Glomerular visceral epithelial cell (primary cell): ENCODE data around the gene CIAO3.

ENCODE experiments used
- DNase-seq: peaks from one replicate; pipeline ENCODE4 v3.0.0-alpha.2; 2016; ENCODE audit errors: extremely low spot score

The CIAO3 gene

GRCh38 chr16:711548-712320 lies 29.1 kb downstream of the CIAO3 start:
- peak; percentile 75 for DNase-seq

DNA sequence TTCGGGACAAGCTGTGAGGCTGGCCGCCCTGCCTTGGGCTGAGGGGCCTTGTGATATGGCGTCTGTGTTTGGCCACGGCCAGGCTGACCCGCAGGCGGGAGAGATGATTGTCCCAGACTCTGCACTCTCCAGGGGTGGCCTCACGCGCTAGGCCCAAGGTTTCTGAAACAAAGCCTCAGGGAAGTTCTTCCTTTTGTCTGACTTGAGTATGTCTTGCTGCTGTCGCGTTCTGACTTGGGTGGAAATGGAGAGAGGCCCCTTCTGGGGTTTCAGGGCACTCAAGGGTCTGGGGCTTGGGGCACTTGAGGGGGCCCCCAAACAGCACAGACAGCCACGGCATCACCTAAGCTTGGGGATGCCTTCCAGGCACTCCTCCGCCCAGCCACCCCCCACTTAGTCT lies 29.7 kb downstream of the CIAO3 start:
- no peak for DNase-seq

- DNase-seq: no peak
Observed at GRCh38 chr16:710500-711075, 30.2 kb downstream of the CIAO3 start.

DNA sequence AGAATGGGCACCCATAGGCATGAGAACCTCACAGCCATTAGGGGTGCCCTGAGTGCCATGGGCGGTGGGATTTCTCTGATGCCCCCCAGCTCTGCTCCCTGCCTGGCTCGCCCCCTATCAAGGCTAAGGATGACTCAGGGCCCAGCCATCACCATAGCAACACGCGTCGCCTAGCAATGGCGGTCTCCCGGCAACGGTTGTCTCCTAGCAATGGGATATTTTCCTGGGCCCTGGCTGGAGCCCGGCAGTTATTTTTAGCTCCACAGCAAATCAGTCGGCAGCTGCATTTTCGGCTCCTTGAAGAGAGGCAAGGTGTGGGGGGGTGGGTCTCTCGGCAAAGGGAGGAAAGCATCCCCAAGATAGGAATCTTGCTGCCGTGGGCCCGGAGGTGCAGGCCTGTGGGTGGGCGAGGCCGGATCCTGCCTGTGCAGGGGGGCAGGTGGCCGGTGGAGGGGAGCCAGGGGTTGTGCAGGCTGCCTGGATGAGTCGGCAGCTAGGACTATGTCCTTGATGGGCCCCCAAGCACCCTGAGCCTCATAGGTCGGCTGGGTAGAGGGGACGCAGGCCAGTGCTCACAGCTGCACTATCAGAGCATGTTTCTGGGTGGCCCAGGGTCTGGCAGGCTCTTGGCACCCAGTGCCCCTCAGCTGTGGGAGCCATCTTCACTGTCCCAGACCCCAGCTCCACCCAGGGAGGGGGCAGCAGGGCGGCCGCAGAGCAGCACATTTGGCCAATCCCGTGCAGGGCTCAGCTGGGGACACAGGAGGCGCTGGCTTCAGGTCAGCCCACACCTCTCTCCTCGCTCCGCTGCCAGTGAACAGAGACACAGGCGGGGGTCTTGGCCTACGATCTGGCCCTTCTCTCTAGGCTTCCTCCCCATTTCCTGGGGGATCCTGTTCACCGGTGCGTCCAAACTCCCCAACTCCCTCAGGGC lies 31.0 kb downstream of the CIAO3 start:
- DNase-seq: peak; percentile 70

GRCh38 chr16:708959-709358 lies 31.8 kb downstream of the CIAO3 start:
- no peak for DNase-seq

GRCh38 chr16:708019-708418 lies 32.8 kb downstream of the CIAO3 start:
- DNase-seq: no peak

DNA sequence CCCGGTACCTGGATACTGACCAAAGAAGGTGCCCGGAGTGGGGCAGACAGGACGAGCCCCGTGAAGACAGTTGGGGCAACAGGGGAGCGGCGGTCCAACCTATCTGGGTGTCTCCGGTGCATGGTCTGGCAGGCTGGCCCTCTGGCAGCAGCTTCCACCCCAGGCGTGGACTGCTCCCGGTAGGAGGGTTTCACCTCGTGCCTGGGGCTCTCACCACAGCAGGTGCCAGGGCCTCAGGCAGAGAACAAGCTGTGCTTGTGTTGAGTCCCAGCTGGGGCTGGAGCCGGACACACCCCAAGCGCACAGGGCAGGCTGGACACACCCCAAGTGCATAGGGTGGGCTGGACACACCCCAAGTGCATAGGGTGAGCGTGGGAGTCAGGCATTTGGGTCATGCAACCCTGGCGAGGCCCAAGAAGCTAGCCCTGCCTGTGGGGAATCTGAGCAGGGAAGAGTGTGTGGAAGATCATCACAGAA lies 33.7 kb downstream of the CIAO3 start:
- DNase-seq: no peak

GRCh38 chr16:706189-707061 lies 34.4 kb downstream of the CIAO3 start:
- DNase-seq: no peak

DNA sequence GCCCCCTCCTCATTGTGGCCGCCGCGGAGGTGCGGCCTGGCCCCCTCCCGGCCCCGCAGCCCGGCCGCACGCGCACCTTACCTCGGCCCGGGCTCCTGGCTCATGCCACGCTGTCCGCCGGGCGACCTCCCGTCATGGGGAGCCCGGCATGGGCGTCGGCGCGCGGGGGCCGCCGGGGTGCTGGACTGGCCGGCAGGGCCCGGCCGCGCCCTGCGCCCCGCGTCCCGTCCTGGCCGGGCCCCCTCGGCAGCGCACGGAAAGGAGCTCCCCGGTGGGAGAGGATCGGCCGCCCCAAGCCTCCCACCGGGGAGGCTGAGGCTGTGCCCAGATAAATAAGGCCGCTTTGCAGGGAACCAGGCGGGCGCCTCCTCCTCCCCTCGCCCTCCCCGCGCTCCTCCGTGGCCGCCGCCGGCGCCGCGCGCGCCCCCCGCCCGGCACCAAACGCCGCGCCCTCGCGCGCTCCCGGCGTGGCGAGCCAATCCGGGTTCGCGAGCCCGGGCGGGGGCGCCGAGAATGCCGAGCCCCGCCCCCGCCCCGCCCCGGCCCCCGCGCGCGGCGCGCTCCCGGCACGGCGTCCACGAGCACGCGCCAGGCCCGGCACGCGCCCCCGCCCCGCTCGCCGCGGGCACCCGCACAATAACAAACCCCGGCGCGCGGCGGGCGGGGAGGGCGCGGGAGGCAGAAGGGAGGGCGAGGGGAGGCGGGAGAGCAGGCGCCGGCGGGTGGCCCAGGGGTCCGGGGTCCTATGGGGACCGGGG lies 35.2 kb downstream of the CIAO3 start, which contains the start of gene FBXL16:
Gene FBXL16 (minus strand): TSS at position 371 of the 758 bp plus-strand sequence. CDS start 8,396 bp downstream, outside the sequence.
- no peak for DNase-seq

GRCh38 chr16:704552-705380 lies 36.0 kb downstream of the CIAO3 start:
- DNase-seq: no peak

GRCh38 chr16:704047-704446 lies 36.8 kb downstream of the CIAO3 start:
- no peak for DNase-seq

DNA sequence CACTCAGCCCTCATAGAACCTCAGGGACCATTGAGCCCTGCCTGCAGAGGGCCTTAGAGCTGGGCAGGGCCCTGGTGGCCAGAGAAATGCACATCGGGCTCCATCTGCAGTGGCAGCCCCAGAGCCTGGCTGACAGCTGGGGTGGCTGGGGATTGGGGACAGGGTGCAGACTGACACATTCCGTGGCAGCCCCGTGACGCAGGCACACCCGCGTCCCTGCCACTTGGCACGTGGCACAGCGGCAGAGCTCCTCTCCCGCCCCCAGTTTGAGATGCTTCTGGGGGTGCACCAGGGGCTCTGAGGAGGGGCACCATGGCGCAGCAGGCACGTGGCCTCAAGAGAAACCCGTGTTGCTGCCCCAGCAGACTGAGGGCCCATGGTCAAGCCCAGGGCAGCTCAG lies 37.4 kb downstream of the CIAO3 start:
- no peak for DNase-seq

DNA sequence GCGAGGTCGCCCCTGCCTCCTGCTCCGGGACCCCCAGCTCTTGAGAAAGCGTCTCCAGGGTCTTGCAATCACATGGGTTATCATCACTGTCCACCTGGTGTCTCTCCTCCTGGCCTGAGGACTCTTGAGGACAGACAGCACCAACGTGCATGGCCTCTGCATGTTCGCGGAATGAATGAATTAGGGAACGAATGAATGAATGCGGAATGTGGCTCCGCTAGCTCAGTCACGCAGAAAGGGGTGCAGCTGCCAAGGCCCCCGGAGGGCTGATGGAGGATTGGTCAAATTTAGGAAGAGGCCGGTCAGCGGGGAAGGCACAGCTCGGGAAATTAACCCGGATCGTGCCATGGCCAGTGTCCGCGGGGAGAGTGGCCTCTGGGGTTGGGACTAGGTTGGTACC lies 38.5 kb downstream of the CIAO3 start:
- DNase-seq: no peak

DNA sequence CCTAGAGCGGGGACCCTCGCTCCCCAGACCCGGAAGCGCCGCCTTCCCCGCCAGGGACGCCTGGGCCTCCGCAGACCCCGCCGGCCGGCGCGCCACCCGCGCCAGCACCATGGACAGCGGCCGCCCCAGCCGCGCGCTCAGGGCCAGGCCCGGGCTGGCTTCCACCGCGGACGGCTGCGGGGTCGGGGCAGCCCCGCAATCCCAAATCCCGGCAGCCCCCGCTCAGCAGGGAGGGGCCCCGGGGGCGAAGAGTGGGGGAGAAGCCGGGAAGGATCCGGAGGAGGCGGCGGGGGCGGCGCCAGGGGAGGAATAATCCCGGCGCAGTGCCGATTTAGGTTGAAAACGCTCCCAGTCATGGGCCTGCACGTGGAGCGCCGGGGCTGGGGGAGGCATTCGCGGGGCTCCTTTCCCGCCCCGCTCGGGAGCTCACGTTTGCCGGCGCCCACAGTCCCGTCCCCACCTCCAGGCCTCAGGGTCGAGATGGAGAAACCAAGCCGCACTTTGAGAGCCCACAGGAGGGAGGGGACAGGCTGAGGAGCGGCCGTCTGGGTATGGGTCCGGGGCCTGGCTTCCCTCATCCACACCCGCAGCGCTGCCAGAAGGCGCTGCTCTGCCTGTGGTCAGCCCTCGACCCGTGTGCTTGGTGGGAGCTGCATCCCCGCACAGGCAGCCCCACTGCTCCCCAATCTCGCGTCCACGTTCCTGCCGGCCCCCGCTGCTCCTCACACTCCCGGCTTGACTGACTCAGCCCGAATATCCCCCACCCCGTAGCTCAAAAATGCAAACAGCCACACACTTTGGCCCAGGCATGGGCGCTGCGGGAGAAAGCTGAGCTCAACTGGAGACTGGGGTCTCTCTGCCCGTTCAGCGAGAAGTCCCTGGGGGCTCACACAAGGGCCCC lies 39.9 kb downstream of the CIAO3 start:
- DNase-seq: no peak

DNA sequence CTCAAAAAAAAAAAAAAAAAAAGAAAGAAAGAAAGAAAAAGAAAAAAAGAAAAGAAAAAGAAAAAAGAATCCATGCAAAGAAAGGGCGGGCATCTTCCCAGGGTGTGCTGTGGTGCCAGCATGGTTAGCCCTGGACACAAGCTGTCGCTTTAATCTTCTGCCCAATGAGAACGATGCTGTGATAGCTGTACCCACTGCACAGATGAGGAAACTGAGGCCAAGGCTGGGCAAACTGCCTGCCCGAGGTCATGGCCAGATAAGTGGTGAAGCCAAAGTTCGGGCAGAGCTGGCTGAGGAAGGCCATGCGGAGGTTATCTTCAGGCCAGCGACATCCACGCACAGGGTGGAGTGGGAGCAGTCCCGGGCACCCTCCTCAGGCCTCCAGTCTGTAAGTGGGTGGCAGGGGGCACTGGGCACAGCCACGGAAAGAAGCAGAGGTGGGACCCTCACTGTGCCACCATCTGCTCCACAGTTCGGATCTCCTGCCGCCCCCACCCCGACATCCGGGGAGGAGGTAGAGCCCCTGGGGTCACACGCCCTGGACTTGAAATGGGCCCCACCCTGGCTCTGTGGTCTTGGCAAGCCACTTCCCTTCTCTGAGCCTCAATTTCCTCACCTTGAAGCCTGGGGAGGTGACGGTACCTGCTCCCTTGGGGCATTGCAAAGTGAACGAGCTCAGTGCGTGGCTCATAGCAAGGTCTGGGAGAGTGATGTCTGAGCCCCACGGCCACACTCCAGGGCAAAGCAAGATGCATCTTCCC lies 41.7 kb downstream of the CIAO3 start:
- no peak for DNase-seq

- DNase-seq: peak; percentile 42
Observed at GRCh38 chr16:695355-696089, 45.3 kb downstream of the CIAO3 start.

GRCh38 chr16:694863-695354 lies 45.9 kb downstream of the CIAO3 start:
- no peak for DNase-seq
